ENCODE measurements around the gene PCGF1. TPM values are rescaled to one million over a fixed set of nuclear protein-coding genes. Genes with fewer than 3 reads are reported as not detected.

PCGF1 gene
- total RNA-seq, 3 donors from 2014 or later (not counting 1 experiment from before 2014, with no cell fraction given) = 22.9 to 35.9 (median 33.2) TPM

DNA sequence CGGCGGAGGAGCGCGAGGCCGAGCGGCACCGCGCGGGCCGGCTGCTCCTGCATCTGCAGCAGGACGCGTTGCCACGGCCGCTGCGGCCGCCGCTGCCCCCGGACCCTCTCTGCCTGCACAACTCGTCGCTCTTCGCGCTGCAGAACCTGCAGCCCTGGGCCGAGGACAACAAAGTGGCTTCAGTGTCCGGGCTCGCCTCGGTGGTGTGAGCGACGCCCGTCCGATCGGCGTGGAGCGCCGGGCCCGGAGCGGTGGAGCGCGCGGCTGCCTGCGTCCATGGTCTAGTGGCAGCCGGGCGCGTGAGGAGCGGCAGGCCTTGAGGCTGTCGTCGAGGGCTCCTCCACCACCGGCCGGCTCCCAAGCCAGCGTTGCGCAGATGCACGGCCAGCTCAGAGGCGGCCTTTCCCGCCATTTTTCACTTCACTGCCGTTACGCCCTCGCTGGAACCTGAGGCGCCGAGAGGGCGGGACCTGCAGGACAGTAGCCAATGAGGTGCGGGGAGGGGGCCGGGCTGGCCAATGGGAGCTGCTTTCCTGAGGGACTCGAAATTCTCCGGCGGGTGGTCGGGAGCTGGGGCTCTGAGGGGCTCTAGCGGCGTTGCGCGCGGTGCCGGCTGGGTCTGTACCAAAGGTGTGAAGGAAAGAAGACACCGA lies 8.6 kb upstream of the PCGF1 start:
- peak; percentile 79 to 88 (median 86) for ATAC-seq
- H3K9me3 Mint-ChIP-seq = no peaks in the 10 kb centered on the region
- peak overlapping the region; percentile 21 for H3K4me3 ChIP-seq (ENCODE audit: low read length)
- H3K27me3 Mint-ChIP-seq (ENCODE audit: low read depth in 2 of 2) = peaks cover 73 to 78% of the 10 kb centered on the region in 2 donors
- no peaks in the 10 kb centered on the region for H3K36me3 Mint-ChIP-seq
- peak overlapping the region; percentile 86 for H3K4me3 Mint-ChIP-seq
- H3K36me3 ChIP-seq (ENCODE audit: control insufficient read depth, insufficient read depth, low read length) = no peaks in the 10 kb centered on the region
- peaks cover 65% of the 10 kb centered on the region for H3K27me3 ChIP-seq (ENCODE audit: control insufficient read depth, insufficient read depth, low read length)
- intact Hi-C loops (cut with micrococcal nuclease) = loop anchor here (1.0 kb wide), 1 partner anchor 13 kb away; the partner anchor contains the start of genes AUP1 and HTRA2
- H3K9me3 ChIP-seq (ENCODE audit: control insufficient read depth, insufficient read depth, low read length) = no peaks in the 10 kb centered on the region
- peak; percentile 65 to 79 for DNase-seq
- no peak for TF ChIP-seq CTCF (IDR thresholded peaks at IDR 0.05)
- no peak overlapping the region for H3K27ac ChIP-seq (ENCODE audit: low read length)
- H3K4me1 ChIP-seq (ENCODE audit: control insufficient read depth, insufficient read depth, low read length) = peaks cover 31% of the 10 kb centered on the region
- 4% methylated on average over 72 of the region's 72 CpGs for WGBS (ENCODE audit: insufficient coverage)
- H3K27ac Mint-ChIP-seq = no peak overlapping the region
- peaks cover 10 to 20% of the 10 kb centered on the region in 2 donors for H3K4me1 Mint-ChIP-seq

DNA sequence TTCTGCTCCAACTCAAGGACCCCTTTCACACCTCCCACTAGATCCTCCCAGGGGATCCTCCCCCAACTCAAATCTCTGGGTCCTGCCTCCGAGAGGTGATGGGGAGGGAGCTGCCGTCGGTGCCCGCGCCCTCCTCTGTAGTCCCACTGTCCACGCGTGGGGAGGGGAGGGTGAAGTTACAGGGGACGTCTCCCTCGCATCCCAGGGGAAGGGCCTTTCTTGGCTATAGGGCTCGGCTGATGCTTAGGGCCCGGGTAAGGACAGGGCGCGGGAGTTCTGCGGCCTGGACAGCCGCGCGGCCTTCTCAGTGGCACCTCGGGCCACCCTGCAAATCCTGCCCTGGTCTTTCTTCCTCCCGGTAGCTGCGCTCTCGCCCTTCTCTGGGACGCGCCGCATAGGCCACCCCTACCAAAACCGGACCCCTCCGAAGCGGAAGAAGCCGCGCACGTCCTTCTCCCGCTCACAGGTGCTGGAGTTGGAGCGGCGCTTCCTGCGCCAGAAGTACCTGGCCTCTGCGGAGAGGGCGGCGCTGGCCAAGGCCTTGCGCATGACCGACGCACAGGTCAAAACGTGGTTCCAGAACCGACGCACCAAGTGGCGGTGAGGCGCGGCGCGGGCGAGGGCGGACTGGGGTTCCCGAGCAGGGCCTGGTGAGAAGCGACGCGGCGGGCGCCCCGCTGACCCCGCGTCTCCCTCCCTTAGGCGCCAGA lies 7.9 kb upstream of the PCGF1 start:
- Histone ChIP-seq H3K9me3 (ENCODE audit: control insufficient read depth, insufficient read depth, low read length) (no peaks in the 10 kb centered on the region), H3K27ac (ENCODE audit: low read length) (no peak overlapping the region), H3K27me3 (ENCODE audit: control insufficient read depth, insufficient read depth, low read length) (peaks cover 66% of the 10 kb centered on the region), H3K36me3 (ENCODE audit: control insufficient read depth, insufficient read depth, low read length) (no peaks in the 10 kb centered on the region), H3K4me1 (ENCODE audit: control insufficient read depth, insufficient read depth, low read length) (peaks cover 31% of the 10 kb centered on the region), H3K4me3 (ENCODE audit: low read length) (no peak overlapping the region)
- WGBS (ENCODE audit: insufficient coverage) = 7% methylated on average over 60 of the region's 60 CpGs
- DNase-seq (peak in 1 of 2 donors; percentile 38), ATAC-seq (peak in 2 of 3 donors; percentile 16 to 40)
- Mint-ChIP-seq H3K9me3 (no peaks in the 10 kb centered on the region), H3K4me1 (peaks cover 10 to 20% of the 10 kb centered on the region in 2 donors), H3K27me3 (ENCODE audit: low read depth in 2 of 2) (peaks cover 73 to 82% of the 10 kb centered on the region in 2 donors), H3K4me3 (peak overlapping the region; percentile 75), H3K36me3 (no peaks in the 10 kb centered on the region), H3K27ac (no peak overlapping the region)
- intact Hi-C loops (cut with micrococcal nuclease) = no loop called here
- TF ChIP-seq CTCF (IDR thresholded peaks at IDR 0.05) = no peak

DNA sequence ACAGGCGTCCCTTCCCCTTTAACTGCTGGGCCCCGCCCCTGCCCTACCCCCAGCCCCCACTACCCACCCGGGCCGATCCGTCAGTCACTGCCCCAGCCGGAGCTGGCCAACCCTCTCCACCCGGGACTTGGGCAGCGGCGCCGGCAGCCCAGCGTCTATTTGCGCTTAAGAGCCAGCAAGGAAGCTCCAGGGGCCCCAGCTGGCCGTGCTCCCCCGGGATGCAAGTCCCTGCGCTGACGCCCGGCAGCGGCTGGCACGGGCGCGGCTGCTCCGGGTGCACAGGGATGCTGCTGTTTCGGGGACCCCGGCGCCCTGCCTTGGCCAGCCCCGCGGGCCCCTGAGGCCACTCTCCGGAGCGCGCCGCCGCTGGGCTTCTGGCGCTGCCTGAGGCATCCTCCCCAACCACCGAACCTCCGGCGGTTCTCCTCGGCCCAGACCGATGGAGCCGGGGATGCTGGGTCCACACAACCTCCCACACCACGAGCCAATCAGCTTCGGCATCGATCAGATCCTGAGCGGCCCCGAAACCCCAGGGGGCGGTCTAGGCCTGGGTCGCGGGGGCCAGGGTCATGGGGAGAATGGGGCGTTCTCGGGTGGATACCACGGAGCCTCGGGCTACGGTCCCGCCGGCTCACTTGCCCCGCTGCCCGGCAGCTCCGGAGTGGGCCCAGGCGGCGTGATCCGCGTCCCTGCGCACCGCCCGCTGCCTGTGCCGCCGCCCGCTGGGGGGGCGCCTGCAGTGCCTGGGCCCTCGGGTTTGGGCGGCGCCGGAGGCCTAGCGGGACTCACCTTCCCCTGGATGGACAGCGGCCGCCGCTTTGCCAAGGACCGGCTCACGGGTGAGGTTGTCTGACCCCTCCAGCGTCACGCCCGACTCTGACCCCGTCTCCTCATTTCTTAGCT lies 7.1 kb upstream of the PCGF1 start, which contains the start of gene TLX2:
TLX2 (plus strand) TSS at position 83 of the 903 bp plus-strand sequence; CDS start at position 440, 357 bp downstream.
- peaks cover 31% of the 10 kb centered on the region for H3K4me1 ChIP-seq (ENCODE audit: control insufficient read depth, insufficient read depth, low read length)
- H3K4me3 Mint-ChIP-seq = peak within 1 kb of the TSS; percentile 75
- no peak for TF ChIP-seq CTCF (IDR thresholded peaks at IDR 0.05)
- intact Hi-C loops (cut with micrococcal nuclease) = no loop called here
- H3K27ac ChIP-seq (ENCODE audit: low read length) = no peak within 1 kb of the TSS
- WGBS (ENCODE audit: insufficient coverage) = 3% methylated on average over 82 of the region's 82 CpGs
- H3K9me3 ChIP-seq (ENCODE audit: control insufficient read depth, insufficient read depth, low read length) = no peaks in the 10 kb centered on the region
- H3K36me3 ChIP-seq (ENCODE audit: control insufficient read depth, insufficient read depth, low read length) = no peaks in the 10 kb centered on the region
- H3K4me1 Mint-ChIP-seq = peaks cover 10 to 20% of the 10 kb centered on the region in 2 donors
- H3K27me3 ChIP-seq (ENCODE audit: control insufficient read depth, insufficient read depth, low read length) = peaks cover 66% of the 10 kb centered on the region
- H3K27me3 Mint-ChIP-seq (ENCODE audit: low read depth in 2 of 2) = peaks cover 68 to 80% of the 10 kb centered on the region in 2 donors
- no peaks in the 10 kb centered on the region for H3K36me3 Mint-ChIP-seq
- H3K4me3 ChIP-seq (ENCODE audit: low read length) = no peak within 1 kb of the TSS
- no peaks in the 10 kb centered on the region for H3K9me3 Mint-ChIP-seq
- peak within 1 kb of the TSS in 1 of 2 donors; percentile 36 for H3K27ac Mint-ChIP-seq
- no peak for ATAC-seq
- peak in 1 of 2 donors; percentile 36 for DNase-seq

All from natural killer cell (primary cell).